Thoracic aorta (tissue), 2 donors: ENCODE measurements around the gene TANK. TPM values are rescaled to one million over a fixed set of nuclear protein-coding genes. Genes with fewer than 3 reads are reported as not detected.

Experiments used
- ATAC-seq: fragments of 150-250 bp; one replicate; pipeline ENCODE4 v1.8.0; 2017; ENCODE audit warnings: low read depth; ENCODE audit not compliant: insufficient number of reproducible peaks, low FRiP score
- DNase-seq: peaks from one replicate; pipeline ENCODE4 v3.0.0-alpha.2; 2020; ENCODE audit warnings: low spot score
- H3K27ac ChIP-seq, 2 donors: fragments of 200-600 bp; sonication (generic); 1 replicate in 1 of 2; 2 replicates in 1 of 2; pipeline ENCODE4 v1.5.1; 2016; ENCODE audit warnings: mild to moderate bottlenecking in 2 of 2, moderate library complexity in 2 of 2
- H3K27me3 ChIP-seq: fragments of 200-600 bp; sonication (generic); replicated peaks from 2 replicates; pipeline ENCODE4 v1.6.0; 2016; ENCODE audit warnings: mild to moderate bottlenecking; ENCODE audit not compliant: insufficient read depth
- H3K36me3 ChIP-seq: fragments of 200-600 bp; sonication (generic); one replicate; pipeline ENCODE4 v1.5.1; 2016
- H3K4me1 ChIP-seq, 2 donors: fragments of 200-600 bp; sonication (generic); 1 replicate in 1 of 2; 2 replicates in 1 of 2; pipeline versions ENCODE4 v1.5.1 to v1.6.0; 2016; ENCODE audit warnings: low read depth in 2 of 2, mild to moderate bottlenecking in 1 of 2; ENCODE audit not compliant: control insufficient read depth in 1 of 2
- H3K4me3 ChIP-seq: fragments of 200-600 bp; sonication (generic); 2 replicates; pipeline ENCODE4 v1.5.1; 2016; ENCODE audit warnings: mild to moderate bottlenecking
- H3K9me3 ChIP-seq: fragments of 200-600 bp; sonication (generic); 2 replicates; pipeline ENCODE4 v1.5.1; 2016
- CTCF ChIP-seq: fragments of 200-600 bp; sonication (generic); IDR thresholded peaks from one replicate; pipeline ENCODE4 v1.5.1; 2019; ENCODE audit warnings: antibody characterized with exemption
- total RNA-seq, 2 donors: library from RNA; depleted of rRNA; stranded (reverse); fragments of >200 nt; gene quantifications; one replicate each; pipeline versions ENCODE4 v1.1.0 to v1.2.3, GENCODE V29; 2016

TANK gene
- total RNA-seq, 2 donors from 2014 or later, result 59.2 to 86.8 TPM

- DNase-seq, result no peak
- ATAC-seq, result no peak
- Histone ChIP-seq H3K36me3 (no peaks in the 10 kb centered on the region), H3K4me1 (peaks cover 23 to 29% of the 10 kb centered on the region in 2 donors), H3K27ac (no peak overlapping the region), H3K27me3 (no peaks in the 10 kb centered on the region), H3K4me3 (no peak overlapping the region), H3K9me3 (no peaks in the 10 kb centered on the region)
- no peak for TF ChIP-seq CTCF
These were observed 9.1 kb downstream of the TANK start for GRCh38 chr2:161169335-161169734.

GRCh38 chr2:161170377-161170776 lies 10.1 kb downstream of the TANK start:
- H3K9me3 ChIP-seq, result no peaks in the 10 kb centered on the region
- DNase-seq (no peak), ATAC-seq (no peak)
- TF ChIP-seq CTCF, result no peak
- H3K36me3 ChIP-seq, result no peaks in the 10 kb centered on the region
- H3K4me1 ChIP-seq, result peaks cover 18 to 23% of the 10 kb centered on the region in 2 donors
- no peaks in the 10 kb centered on the region for H3K27me3 ChIP-seq
- H3K27ac ChIP-seq, result no peak overlapping the region
- no peak overlapping the region for H3K4me3 ChIP-seq

GRCh38 chr2:161170958-161171932 lies 11.0 kb downstream of the TANK start:
- no peak for DNase-seq
- no peak for TF ChIP-seq CTCF
- H3K36me3 ChIP-seq, result no peaks in the 10 kb centered on the region

GRCh38 chr2:161172901-161173540 lies 12.8 kb downstream of the TANK start:
- no peak for DNase-seq
- TF ChIP-seq CTCF, result no peak

More at GRCh38 chr2:161170958-161171932, 11.0 kb downstream of the TANK start:
- Histone ChIP-seq H3K9me3 (no peaks in the 10 kb centered on the region), H3K27ac (no peak overlapping the region), H3K27me3 (no peaks in the 10 kb centered on the region), H3K4me3 (no peak overlapping the region), H3K4me1 (peaks cover 11 to 16% of the 10 kb centered on the region in 2 donors)
- ATAC-seq, result no peak

GRCh38 chr2:161173541-161174194 lies 13.4 kb downstream of the TANK start:
- Histone ChIP-seq H3K36me3 (no peaks in the 10 kb centered on the region), H3K27me3 (no peaks in the 10 kb centered on the region), H3K27ac (no peak overlapping the region), H3K9me3 (no peaks in the 10 kb centered on the region), H3K4me1 (peaks cover 11 to 16% of the 10 kb centered on the region in 2 donors), H3K4me3 (no peak overlapping the region)
- ATAC-seq, result no peak
- TF ChIP-seq CTCF, result no peak
- no peak for DNase-seq

More at GRCh38 chr2:161172901-161173540, 12.8 kb downstream of the TANK start:
- H3K9me3 ChIP-seq, result no peaks in the 10 kb centered on the region
- no peak overlapping the region for H3K4me3 ChIP-seq
- no peaks in the 10 kb centered on the region for H3K36me3 ChIP-seq
- H3K4me1 ChIP-seq, result peaks cover 11 to 16% of the 10 kb centered on the region in 2 donors
- no peaks in the 10 kb centered on the region for H3K27me3 ChIP-seq
- no peak for ATAC-seq
- no peak overlapping the region for H3K27ac ChIP-seq
